Skeletal muscle satellite cell (primary cell): ENCODE data around the gene AKNAD1.
"Not testable (repeated sequence)": the region's sequence is repeated elsewhere in the genome, so short reads cannot be mapped to it uniquely, and the experiment has no call there.

Experiments used
- H3K27me3 ChIP-seq: 2 replicates; pipeline ENCODE4 v1.7.0; 2013; ENCODE audit warnings: low read length; ENCODE audit not compliant: control insufficient read depth, insufficient read depth
- H3K36me3 ChIP-seq: 2 replicates; pipeline ENCODE4 v1.7.0; 2013; ENCODE audit warnings: mild to moderate bottlenecking, control low read depth, low read length; ENCODE audit not compliant: insufficient read depth
- H3K4me1 ChIP-seq: 2 replicates; pipeline ENCODE4 v1.7.0; 2013; ENCODE audit warnings: low read length; ENCODE audit not compliant: control insufficient read depth, insufficient read depth
- H3K4me2 ChIP-seq: 2 replicates; pipeline ENCODE4 v1.7.0; 2013; ENCODE audit warnings: mild to moderate bottlenecking, low read length
- H3K4me3 ChIP-seq: 2 replicates; pipeline ENCODE4 v1.7.0; 2013; ENCODE audit warnings: low read length
- H3K9ac ChIP-seq: 2 replicates; pipeline ENCODE4 v1.7.0; 2013; ENCODE audit warnings: mild to moderate bottlenecking, low read depth, low read length, moderate library complexity
- H3K9me3 ChIP-seq: replicated peaks from 2 replicates; pipeline ENCODE4 v1.7.0; 2013; ENCODE audit warnings: mild to moderate bottlenecking, control low read depth, low read length

The AKNAD1 gene

GRCh38 chr1:108803548-108803947 lies 53.3 kb downstream of the AKNAD1 start:
- no peak overlapping the region for H3K9ac ChIP-seq
- H3K4me2 ChIP-seq: no peak overlapping the region
- H3K27me3 ChIP-seq: no peaks in the 10 kb centered on the region
- no peaks in the 10 kb centered on the region for H3K9me3 ChIP-seq
- H3K36me3 ChIP-seq: peaks cover 50% of the 10 kb centered on the region
- H3K4me1 ChIP-seq: peaks cover 22% of the 10 kb centered on the region
- H3K4me3 ChIP-seq: no peak overlapping the region

DNA sequence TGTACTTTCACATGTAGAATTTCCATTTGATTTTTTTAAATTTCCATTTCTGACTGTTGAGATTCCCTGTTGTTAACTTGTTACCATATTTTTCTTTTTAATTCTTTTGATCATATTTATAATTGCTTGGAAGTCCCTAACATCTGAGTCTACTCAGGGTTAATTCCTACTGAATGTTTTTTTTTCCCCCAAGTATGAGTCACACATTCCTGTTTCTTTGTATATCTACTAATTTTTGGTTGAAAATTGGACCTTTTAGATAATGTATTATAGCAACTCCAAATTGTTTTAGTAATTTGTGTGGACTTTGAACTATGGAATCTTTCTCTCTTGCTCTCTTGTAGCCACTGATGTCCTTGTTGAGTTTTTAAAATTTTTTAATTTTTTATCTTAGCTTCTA lies 55.8 kb downstream of the AKNAD1 start:
- no peaks in the 10 kb centered on the region for H3K9me3 ChIP-seq
- H3K4me1 ChIP-seq: peaks cover 22% of the 10 kb centered on the region
- H3K36me3 ChIP-seq: peaks cover 40% of the 10 kb centered on the region
- H3K4me2 ChIP-seq: no peak overlapping the region
- H3K9ac ChIP-seq: no peak overlapping the region
- no peak overlapping the region for H3K4me3 ChIP-seq
- no peaks in the 10 kb centered on the region for H3K27me3 ChIP-seq

GRCh38 chr1:108799001-108799400 lies 57.9 kb downstream of the AKNAD1 start:
- H3K27me3 ChIP-seq: no peaks in the 10 kb centered on the region
- no peak overlapping the region for H3K4me3 ChIP-seq
- H3K9me3 ChIP-seq: no peaks in the 10 kb centered on the region
- no peak overlapping the region for H3K9ac ChIP-seq
- H3K36me3 ChIP-seq: peaks cover 41% of the 10 kb centered on the region
- no peak overlapping the region for H3K4me2 ChIP-seq
- peaks cover 22% of the 10 kb centered on the region for H3K4me1 ChIP-seq

DNA sequence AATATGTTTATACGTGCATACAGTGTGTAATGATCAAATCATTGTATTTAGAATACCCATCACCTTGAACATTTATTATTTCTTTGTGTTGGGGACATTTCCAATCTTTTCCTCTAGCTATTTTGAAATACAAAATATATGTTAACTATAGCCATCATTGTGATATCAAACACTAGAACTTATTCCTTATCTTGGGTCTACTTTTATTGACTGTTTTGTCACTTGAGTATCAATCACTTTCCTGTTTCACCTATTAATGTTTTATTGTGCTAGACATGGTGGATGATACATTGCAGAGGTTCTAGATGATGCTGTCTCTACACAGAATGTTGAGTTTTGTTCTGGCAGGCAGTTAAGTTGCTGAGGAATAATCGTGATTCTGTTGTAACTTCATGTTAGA lies 64.5 kb downstream of the AKNAD1 start:
- Histone ChIP-seq H3K4me2 (no peak overlapping the region), H3K9me3 (no peaks in the 10 kb centered on the region), H3K4me3 (no peak overlapping the region), H3K9ac (no peak overlapping the region), H3K4me1 (no peaks in the 10 kb centered on the region), H3K27me3 (no peaks in the 10 kb centered on the region), H3K36me3 (peaks cover 56% of the 10 kb centered on the region)

DNA sequence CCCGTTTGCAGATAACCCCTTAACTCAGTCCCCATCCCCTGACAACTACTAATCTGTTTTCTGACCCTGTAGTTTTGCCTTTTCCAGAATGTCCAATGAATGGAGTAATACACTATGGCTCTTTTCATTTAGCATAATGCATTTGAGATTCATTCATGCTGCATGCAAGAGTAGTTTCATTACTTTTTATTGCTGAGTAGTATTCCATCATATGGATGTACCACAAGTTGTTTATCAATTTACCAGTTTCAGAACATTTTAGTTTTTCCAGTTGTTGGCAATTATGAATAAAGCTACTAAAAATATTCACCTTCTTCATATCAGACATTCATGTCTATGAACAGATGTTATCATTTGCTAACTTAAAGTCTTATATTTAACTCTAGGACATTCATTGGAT lies 65.1 kb downstream of the AKNAD1 start:
- no peaks in the 10 kb centered on the region for H3K4me1 ChIP-seq
- no peaks in the 10 kb centered on the region for H3K27me3 ChIP-seq
- no peak overlapping the region for H3K4me3 ChIP-seq
- no peak overlapping the region for H3K4me2 ChIP-seq
- no peaks in the 10 kb centered on the region for H3K9me3 ChIP-seq
- H3K9ac ChIP-seq: no peak overlapping the region
- peaks cover 53% of the 10 kb centered on the region for H3K36me3 ChIP-seq

DNA sequence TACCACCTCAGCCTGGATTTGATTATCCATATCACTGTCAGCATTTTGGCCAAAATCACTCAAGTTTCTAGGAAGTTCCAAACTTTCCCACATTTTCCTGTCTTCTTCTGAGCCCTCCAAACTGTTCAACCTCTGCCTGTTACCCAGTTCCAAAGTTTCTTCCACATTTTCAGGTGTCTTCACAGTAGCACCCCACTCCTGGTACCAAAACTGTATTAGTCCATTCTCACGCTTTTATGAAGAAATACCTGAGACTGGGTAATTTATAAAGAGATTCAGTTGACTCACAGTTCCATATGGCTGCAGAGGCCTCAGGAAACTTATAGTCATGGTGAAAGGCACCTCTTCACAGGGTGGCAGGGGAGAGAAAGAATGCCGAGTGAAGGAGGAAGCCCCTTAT lies 71.0 kb downstream of the AKNAD1 start:
- H3K36me3 ChIP-seq: peaks cover 65% of the 10 kb centered on the region
- no peak overlapping the region for H3K4me2 ChIP-seq
- no peaks in the 10 kb centered on the region for H3K27me3 ChIP-seq

DNA sequence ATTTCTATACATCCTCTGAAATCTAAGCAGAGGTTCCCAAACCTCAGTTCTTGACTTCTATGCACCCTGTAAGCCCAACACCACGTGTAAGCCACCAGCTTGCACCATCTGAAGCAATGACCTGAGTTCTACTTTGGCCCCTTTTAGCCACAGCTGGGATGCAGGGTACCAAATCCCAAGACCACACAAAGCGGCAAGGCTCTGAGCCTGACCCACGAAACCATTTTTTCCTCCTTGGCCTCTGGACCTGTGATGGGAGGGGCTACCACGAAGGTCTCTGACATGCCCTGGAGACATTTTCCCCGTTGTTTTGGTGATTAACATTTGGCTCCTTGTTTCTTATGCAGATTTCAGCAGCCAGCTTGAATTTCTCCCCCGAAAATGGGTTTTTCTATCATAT lies 71.6 kb downstream of the AKNAD1 start:
- H3K4me1 ChIP-seq: no peaks in the 10 kb centered on the region
- peaks cover 13% of the 10 kb centered on the region for H3K9me3 ChIP-seq
- H3K27me3 ChIP-seq: no peaks in the 10 kb centered on the region
- H3K4me3 ChIP-seq: no peak overlapping the region
- no peak overlapping the region for H3K4me2 ChIP-seq
- H3K9ac ChIP-seq: no peak overlapping the region
- peaks cover 67% of the 10 kb centered on the region for H3K36me3 ChIP-seq

More for the DNA sequence above, 71.0 kb downstream of the AKNAD1 start:
- H3K9me3 ChIP-seq: peaks cover 13% of the 10 kb centered on the region
- H3K9ac ChIP-seq: no peak overlapping the region
- no peaks in the 10 kb centered on the region for H3K4me1 ChIP-seq
- H3K4me3 ChIP-seq: no peak overlapping the region

- not testable (repeated sequence) for H3K4me1 ChIP-seq, H3K4me2 ChIP-seq, H3K27me3 ChIP-seq, H3K9ac ChIP-seq, H3K4me3 ChIP-seq
- peaks cover 85% of the 10 kb centered on the region for H3K36me3 ChIP-seq
- peaks cover 13% of the 10 kb centered on the region for H3K9me3 ChIP-seq
Measured at GRCh38 chr1:108781575-108781944, 75.3 kb downstream of the AKNAD1 start.

DNA sequence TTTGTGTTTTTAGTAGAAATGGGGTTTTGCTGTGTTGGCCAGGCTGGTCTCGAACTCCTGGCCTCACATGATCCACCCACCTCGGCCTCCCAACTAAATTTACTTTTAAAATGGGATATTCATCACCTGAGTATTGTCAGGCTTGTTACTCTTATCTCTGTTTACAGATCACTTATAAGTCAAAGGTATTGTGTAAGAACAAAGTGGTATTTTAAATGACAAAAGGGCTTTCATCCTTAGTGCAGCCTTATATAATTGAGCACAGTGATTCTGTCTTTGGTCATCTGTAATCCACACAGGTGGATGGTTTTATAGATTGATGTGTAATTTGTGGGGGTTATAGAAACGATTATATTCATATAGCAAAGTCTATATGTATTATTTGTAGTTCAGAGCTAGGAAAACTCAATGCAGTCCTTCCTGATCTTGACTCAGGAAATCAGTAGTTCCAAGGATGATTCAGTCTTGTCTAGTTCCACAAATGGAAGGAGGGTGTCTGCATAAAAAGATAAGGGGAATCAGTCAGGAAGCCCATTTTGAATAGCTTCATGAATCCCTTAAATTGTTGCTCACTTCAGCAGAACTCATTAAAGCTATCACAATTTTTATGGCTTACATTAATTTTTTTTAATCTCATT lies 75.8 kb downstream of the AKNAD1 start:
- Histone ChIP-seq H3K9me3 (peaks cover 13% of the 10 kb centered on the region), H3K4me1 (no peaks in the 10 kb centered on the region), H3K36me3 (peaks cover 84% of the 10 kb centered on the region), H3K4me2 (no peak overlapping the region), H3K9ac (no peak overlapping the region), H3K4me3 (no peak overlapping the region), H3K27me3 (no peaks in the 10 kb centered on the region)

DNA sequence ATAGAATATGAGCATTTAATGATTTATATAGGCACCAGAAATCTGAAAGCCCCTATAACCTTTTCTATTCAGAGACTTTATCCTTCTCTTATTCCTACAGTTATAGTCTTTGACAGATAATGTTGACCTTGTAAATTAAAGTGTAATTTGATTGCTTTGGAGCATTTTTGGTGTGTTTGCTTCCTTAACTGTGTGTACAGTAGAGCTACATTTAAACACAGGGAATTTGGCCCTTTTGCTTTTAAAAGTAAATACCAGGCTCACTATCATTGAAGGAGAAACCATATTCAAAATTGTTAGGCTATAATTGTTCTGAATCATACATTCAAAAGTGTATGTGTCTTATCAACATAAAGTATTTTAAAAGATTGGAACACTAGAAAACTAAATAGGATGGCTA lies 77.4 kb downstream of the AKNAD1 start:
- no peak overlapping the region for H3K4me2 ChIP-seq
- H3K36me3 ChIP-seq: peaks cover 74% of the 10 kb centered on the region
- H3K9me3 ChIP-seq: no peaks in the 10 kb centered on the region
- H3K4me1 ChIP-seq: no peaks in the 10 kb centered on the region
- H3K9ac ChIP-seq: no peak overlapping the region
- no peaks in the 10 kb centered on the region for H3K27me3 ChIP-seq
- H3K4me3 ChIP-seq: no peak overlapping the region

DNA sequence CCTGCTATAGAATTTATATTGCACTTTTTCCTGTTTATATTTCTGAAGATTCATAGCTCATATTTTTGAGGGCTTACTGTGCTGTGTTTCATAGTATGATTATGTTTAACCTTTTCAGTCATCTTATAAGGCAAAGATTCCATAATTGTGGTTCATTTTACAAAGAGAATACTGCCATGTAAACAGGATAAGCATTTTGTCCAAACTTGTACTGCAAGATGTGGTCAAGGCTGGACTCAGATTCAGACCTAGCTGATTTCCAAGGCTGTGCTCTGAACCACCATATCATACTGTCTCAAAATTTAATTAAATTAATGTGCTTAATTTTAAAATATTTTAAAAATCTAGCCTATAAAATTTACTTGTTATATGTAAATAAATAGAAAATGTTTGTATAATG lies 79.1 kb downstream of the AKNAD1 start:
- no peaks in the 10 kb centered on the region for H3K4me1 ChIP-seq
- H3K9me3 ChIP-seq: no peaks in the 10 kb centered on the region
- no peak overlapping the region for H3K4me2 ChIP-seq
- H3K4me3 ChIP-seq: no peak overlapping the region
- no peak overlapping the region for H3K9ac ChIP-seq
- H3K36me3 ChIP-seq: peaks cover 71% of the 10 kb centered on the region
- no peaks in the 10 kb centered on the region for H3K27me3 ChIP-seq

- Histone ChIP-seq H3K4me1 (no peaks in the 10 kb centered on the region), H3K27me3 (no peaks in the 10 kb centered on the region), H3K9ac (no peak overlapping the region), H3K4me3 (no peak overlapping the region), H3K36me3 (peaks cover 47% of the 10 kb centered on the region), H3K9me3 (no peaks in the 10 kb centered on the region), H3K4me2 (no peak overlapping the region)
Measured at GRCh38 chr1:108767708-108768107, 89.2 kb downstream of the AKNAD1 start.
